ENCODE measurements around the gene CHN2.

The CHN2 gene

GRCh38 chr7:29412912-29413311 lies 218.3 kb downstream of the CHN2 start:
- DNase-seq: no peak

GRCh38 chr7:29413626-29414136 lies 219.1 kb downstream of the CHN2 start:
- no peak for DNase-seq

GRCh38 chr7:29414216-29414615 lies 219.6 kb downstream of the CHN2 start:
- DNase-seq: no peak

DNA sequence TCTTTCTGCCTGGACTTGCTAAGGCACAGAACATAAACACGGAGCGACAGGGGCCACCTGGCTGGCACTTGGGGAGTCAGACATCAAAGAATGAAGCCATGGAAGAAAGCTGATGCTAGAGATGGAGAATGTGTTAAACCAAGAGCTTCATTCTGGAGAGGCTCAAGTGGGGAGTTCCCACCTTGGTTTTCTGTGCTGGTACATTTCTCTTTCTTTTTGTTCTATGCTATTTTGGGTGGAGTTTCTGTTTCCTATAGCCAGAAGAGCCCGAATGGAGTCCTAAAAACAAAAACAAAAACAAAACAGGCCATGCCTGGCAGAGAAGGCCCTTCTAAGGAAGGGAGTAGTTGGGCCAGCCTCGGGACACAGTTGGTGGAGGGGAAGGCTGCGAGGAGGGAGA lies 220.6 kb downstream of the CHN2 start:
- no peak for DNase-seq

GRCh38 chr7:29416276-29416937 lies 221.8 kb downstream of the CHN2 start:
- DNase-seq: no peak

- DNase-seq: no peak
These were observed 222.3 kb downstream of the CHN2 start for GRCh38 chr7:29416938-29417305.

DNA sequence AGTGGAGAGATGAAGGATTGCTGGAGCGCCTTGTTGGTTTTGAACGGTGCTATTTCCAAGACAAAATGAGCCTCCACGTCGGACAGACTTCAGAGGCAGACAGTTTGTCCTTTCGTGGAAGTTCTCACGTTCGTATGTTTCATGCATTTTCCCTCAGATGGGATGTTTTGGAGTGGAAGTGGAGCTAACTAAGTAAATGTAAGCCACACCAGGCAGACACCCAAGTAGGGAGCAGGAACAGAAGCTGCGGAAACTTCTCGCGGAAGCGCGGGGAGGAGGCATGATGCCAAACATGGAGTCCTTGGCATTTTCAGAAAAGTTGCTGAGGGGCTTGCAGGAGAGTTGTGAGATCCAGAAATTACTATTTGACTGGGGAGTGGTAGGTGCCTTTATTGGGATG lies 223.5 kb downstream of the CHN2 start:
- no peak for DNase-seq

GRCh38 chr7:29418651-29419050 lies 224.1 kb downstream of the CHN2 start:
- no peak for DNase-seq

DNA sequence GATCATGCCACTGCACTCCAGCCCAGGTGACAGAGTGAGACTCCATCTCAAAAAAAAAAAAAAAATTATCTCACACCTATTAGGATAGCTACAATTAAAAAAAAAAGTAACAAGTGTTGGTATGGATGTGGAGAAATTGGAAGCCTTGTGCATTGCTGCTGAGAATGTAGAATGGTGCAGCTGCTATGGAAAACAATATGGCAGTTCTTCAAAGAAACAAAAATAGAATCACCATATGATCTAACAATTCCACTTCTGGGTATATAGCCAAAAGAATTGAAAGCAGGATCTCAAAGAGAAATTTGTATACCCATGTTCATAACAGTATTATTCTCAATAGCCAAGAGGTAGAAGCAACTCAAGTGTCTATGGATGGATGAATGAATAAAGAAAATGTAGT lies 225.4 kb downstream of the CHN2 start:
- DNase-seq: no peak

DNA sequence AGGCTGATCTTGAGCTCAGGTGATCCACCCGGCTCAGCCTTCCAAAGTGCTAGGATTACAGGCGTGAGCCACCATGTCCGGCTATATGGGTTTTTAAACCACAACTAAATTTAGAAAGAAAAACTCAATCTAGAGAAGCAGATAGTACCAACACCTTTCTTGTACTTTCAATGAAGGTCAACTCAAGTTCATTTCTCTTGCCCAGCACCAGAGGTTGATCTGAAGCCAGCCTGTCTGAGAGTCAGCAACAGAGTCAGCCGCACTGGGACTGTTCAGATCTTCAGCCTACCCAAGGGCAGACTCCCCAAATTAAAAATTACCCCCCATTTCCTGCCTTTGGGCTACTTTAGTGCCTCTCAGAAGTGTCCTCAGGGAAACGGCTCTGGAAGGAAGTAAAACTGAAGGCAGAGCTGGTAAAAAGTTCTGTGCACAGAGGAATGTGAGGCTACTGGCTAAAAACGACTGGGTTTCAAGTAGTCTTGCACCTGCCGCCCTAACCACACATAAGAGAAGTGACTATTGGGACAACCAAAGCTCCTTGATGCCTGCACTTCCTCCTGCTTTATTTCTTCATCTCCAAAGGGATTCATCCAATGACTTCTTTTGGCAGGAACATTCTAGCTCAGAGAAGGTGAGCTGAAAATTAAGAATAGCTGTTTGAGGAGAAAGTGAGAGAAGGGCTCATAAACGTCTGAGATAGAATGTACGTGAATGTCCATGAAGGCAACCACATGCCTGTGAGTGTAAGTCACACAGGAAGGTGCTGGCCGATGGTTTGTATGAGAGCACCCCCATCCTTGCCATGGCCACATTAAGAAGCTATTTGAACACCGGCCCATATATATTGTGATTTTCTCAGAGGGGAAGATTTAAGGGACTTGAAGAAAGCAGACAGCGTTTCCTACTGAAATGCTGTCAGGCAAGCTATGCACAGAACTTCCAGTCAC lies 226.7 kb downstream of the CHN2 start:
- no peak for DNase-seq

GRCh38 chr7:29422829-29423228 lies 228.3 kb downstream of the CHN2 start:
- DNase-seq: no peak

DNA sequence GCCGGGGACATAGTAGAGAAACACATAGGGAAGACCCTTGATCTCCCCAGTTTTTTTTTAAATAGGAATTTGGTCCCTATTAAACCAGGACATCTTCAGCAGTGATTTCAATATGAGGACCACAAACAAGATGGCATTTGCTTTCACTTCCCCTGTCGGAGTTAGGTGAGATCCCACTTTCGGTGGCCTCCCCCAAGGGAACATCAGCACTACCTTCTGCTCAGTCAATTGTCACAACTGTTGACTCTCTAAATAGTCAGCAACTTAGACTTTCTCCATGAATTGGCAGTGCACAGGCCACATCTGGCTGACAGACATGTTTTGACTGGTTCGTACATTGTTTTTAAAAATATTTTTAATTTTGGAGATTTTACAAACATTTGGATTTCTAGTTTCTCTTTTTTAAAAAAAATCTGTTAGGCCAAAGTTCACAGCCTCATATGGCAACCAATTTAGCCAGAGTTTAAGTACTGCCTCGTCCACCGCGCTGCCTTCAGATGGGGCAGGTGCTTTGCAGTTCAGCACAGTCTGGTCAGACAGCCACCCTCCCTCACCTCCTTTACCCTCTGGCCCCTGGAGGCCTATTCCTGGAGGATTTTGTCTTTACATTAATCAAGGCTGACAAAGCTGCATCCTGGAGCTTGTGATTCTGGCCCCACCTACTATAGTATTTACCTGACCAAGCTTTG lies 229.9 kb downstream of the CHN2 start:
- no peak for DNase-seq

- DNase-seq: no peak
These were observed 230.4 kb downstream of the CHN2 start for GRCh38 chr7:29424984-29425309.

DNA sequence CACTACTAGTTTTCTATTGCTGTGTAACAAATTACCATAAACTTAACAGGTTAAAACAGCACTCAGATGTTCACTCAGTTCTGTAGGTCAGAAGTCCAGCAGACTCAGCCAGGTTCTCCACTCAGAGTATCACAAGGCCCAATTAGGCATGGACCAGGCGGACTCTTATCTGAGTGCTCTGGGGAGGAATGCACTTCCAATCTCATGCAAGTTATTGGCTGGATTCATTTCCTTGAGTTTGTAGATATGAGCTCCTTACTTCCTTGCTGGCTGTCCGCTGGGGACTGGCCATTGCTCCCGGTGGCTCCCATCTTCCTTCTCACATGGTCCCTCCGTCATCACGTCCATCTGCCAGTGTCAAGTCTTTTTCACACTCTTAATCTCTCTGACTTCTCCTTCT lies 232.0 kb downstream of the CHN2 start:
- no peak for DNase-seq

GRCh38 chr7:29429401-29429800 lies 234.8 kb downstream of the CHN2 start:
- no peak for DNase-seq

- no peak for DNase-seq
These were observed 235.8 kb downstream of the CHN2 start for GRCh38 chr7:29430279-29430949.

- DNase-seq: no peak
These were observed 237.1 kb downstream of the CHN2 start for GRCh38 chr7:29431686-29432085.

- no peak for DNase-seq
These were observed 238.1 kb downstream of the CHN2 start for GRCh38 chr7:29432721-29433120.

GRCh38 chr7:29434380-29434768 lies 239.8 kb downstream of the CHN2 start:
- no peak for DNase-seq

DNA sequence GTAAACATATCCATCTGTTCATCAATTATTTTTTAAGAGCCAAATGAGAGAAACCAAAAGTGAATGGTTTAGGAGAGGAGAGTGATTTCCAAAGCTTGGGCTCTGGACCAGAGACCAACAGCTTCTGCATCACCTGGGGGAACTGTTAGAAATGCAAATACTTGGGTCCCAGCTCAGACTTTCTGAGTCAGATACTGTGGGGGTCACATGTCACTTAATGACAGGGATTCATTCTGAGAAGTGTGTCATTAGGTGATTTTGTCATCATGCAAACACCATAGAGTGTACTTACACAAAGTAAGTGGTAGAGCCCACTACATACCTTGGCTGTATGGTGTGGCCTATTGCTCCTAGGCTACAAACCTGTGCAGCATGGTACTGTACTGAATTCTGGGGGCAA lies 240.6 kb downstream of the CHN2 start:
- no peak for DNase-seq

DNA sequence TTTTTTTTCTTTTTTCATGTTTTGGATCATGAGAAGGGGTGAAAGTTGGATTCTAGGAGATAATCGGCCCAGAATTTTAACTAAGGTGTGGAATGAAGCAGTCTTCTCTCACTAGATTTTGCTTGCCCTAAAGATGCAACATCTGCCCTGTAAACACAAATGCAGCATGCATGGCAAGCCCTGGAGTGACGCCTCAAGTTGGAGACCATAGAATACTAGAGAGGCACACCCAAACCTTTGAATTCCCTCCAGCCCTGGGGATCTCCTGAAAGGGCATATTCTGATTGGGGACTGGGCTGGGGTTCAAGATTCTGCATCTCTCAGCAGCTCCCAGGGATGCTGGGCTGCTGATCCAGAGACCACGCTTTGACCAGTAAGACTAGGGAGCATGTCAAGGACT lies 241.3 kb downstream of the CHN2 start:
- no peak for DNase-seq

DNA sequence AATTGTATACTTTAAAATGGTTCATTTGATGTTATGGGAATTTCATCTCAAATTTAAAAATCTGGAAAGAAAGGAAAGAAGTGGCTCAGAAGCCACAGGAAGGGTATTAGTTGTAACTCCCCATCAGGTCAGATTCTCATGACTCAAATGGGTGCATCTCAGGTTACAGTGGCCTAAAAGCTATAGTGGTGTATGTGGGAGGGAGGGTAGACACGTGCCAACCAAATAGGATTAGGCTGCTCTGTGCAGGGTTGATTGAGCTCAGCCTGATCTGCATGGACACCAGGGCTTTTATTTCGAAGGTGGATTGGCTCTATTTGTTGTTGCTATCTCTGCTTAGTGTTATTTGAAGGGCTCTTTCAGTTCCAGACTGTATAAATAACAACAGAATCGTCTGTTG lies 247.6 kb downstream of the CHN2 start:
- DNase-seq: no peak

- DNase-seq: no peak
These were observed 249.0 kb downstream of the CHN2 start for GRCh38 chr7:29443552-29443951.
